OCI-LY7 (cell line): ENCODE data around the gene FCGR2B.

Source experiments
- EZH2phosphoT487 ChIP-seq: fragments of 200-600 bp; sonication (generic); IDR thresholded peaks from 2 replicates; pipeline ENCODE4 v1.6.1; 2018; ENCODE audit warnings: low read depth, borderline replicate concordance, mild to moderate bottlenecking, mixed run types, antibody characterized with exemption, low read length, moderate library complexity, mixed read lengths
- TF ChIP-seq, protein P1 (sequence below): fragments of 200-600 bp; sonication (generic); conservative IDR thresholded peaks from 2 replicates; pipeline ENCODE4 v1.5.1; 2014; ENCODE audit warnings: mild to moderate bottlenecking, antibody characterized with exemption, low read length, moderate library complexity, mixed read lengths

DNA sequence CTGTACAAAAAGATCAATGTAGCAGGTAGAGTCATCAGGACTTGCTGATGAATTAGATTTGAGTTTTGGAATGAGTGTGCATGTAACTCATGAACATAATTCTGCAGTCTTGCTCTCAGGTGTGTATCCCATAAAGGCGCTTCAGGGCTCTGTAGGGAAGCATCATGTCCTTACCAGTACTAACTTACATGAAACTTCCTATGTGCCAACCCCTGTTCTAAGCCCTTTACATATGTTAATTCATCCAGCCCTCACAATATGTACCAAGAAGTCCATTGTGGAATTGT, 56.3 kb downstream of the FCGR2B start:
- TF ChIP-seq, protein P1, sequence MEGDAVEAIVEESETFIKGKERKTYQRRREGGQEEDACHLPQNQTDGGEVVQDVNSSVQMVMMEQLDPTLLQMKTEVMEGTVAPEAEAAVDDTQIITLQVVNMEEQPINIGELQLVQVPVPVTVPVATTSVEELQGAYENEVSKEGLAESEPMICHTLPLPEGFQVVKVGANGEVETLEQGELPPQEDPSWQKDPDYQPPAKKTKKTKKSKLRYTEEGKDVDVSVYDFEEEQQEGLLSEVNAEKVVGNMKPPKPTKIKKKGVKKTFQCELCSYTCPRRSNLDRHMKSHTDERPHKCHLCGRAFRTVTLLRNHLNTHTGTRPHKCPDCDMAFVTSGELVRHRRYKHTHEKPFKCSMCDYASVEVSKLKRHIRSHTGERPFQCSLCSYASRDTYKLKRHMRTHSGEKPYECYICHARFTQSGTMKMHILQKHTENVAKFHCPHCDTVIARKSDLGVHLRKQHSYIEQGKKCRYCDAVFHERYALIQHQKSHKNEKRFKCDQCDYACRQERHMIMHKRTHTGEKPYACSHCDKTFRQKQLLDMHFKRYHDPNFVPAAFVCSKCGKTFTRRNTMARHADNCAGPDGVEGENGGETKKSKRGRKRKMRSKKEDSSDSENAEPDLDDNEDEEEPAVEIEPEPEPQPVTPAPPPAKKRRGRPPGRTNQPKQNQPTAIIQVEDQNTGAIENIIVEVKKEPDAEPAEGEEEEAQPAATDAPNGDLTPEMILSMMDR: no peak
- TF ChIP-seq EZH2phosphoT487: no peak
